K562 (cell line): ENCODE measurements around the gene KPNB1. TPM values are rescaled to one million over a fixed set of nuclear protein-coding genes. Genes with fewer than 3 reads are reported as not detected.

Experiments
- ATAC-seq: fragments of 200-7000 bp; cut with Tn5 transposase; 3 replicates; pipeline ENCODE4 v1.9.1; 2020; ENCODE audit warnings: moderate library complexity
- BruUV-seq: library from RNA; stranded (reverse); fragments of 400-500 nt; replicated peaks from 2 replicates; lab custom pipeline; 2021; lab: Mats Ljungman, UMichigan
- CTCF ChIA-PET: fragments of 300-600 bp; formaldehyde crosslinking; extraction: SDS; loops from one replicate; lab custom pipeline; 2021; ENCODE audit warnings: low intra/inter-chr PET ratio; lab: Yijun Ruan, JAX
- POLR2A ChIA-PET: fragments of 300-600, 350-650 bp; sonication (Branson Sonifier 250); formaldehyde crosslinking; extraction: SDS; loops from one replicate; lab custom pipeline; 2021; ENCODE audit warnings: antibody characterized with exemption, inconsistent platforms; lab: Yijun Ruan, JAX
- DNase-seq, 4 experiments: peaks; one replicate each; pipeline versions ENCODE4 v3.0.0 to v3.0.0-alpha.2; 2011 to 2018; ENCODE audit warnings: low spot score in 3 of 4, mixed read lengths in 3 of 4; ENCODE audit errors: extremely low read depth in 1 of 4
- FAIRE-seq: peaks from 2 replicates; lab custom pipeline; 2011; peaks lifted over from hg19 to GRCh38; lab: Jason Lieb, UNC
- H2AFZ ChIP-seq: 2 replicates; pipeline ENCODE4 v1.6.0; 2011; ENCODE audit warnings: low read depth, low read length, control low read depth, inconsistent platforms
- H3K27ac ChIP-seq: fragments of 200-600 bp; 3 replicates; pipeline ENCODE4 v1.8.0; 2011; ENCODE audit warnings: low read depth, mild to moderate bottlenecking, control low read depth, inconsistent platforms, low read length, moderate library complexity, mixed read lengths; ENCODE audit errors: extremely low read depth
- H3K27me3 ChIP-seq, 2 experiments: fragments of 300-600 bp in 1 of 2; 2 replicates in 1 of 2; 3 replicates in 1 of 2; pipeline versions ENCODE4 v1.6.0 to v1.8.0; 2011; ENCODE audit warnings: inconsistent platforms in 2 of 2, low read length in 2 of 2, mild to moderate bottlenecking in 1 of 2, mixed read lengths in 1 of 2, moderate library complexity in 1 of 2; ENCODE audit not compliant: control insufficient read depth in 2 of 2, insufficient read depth in 2 of 2
- H3K36me3 ChIP-seq: fragments of 300-600 bp; 3 replicates; pipeline ENCODE4 v1.8.0; 2011; ENCODE audit warnings: mild to moderate bottlenecking, low read length, inconsistent platforms; ENCODE audit not compliant: control insufficient read depth, insufficient read depth
- H3K4me1 ChIP-seq, 2 experiments: fragments of 200-600 bp in 1 of 2; replicated peaks in 1 of 2; 2 replicates in 1 of 2; 3 replicates in 1 of 2; pipeline versions ENCODE4 v1.5.1 to v1.8.0; 2011; ENCODE audit warnings: inconsistent platforms in 2 of 2, low read length in 2 of 2, mild to moderate bottlenecking in 1 of 2, mixed read lengths in 1 of 2, moderate library complexity in 1 of 2; ENCODE audit not compliant: control insufficient read depth in 2 of 2, insufficient read depth in 2 of 2
- H3K4me2 ChIP-seq: 2 replicates; pipeline ENCODE4 v1.6.1; 2011; ENCODE audit warnings: low read length, control low read depth, inconsistent platforms, mixed read lengths; ENCODE audit not compliant: insufficient read depth
- H3K4me3 ChIP-seq: fragments of 200-600 bp; sonication (generic), shearing (Covaris generic); 2 replicates; pipeline ENCODE4 v1.5.1; 2016; ENCODE audit warnings: control low read depth, inconsistent platforms
- H3K79me2 ChIP-seq: fragments of 200-600 bp; 3 replicates; pipeline ENCODE4 v1.8.0; 2011; ENCODE audit warnings: low read length, inconsistent platforms; ENCODE audit not compliant: control insufficient read depth, insufficient read depth
- H3K9ac ChIP-seq, 2 experiments: 2 replicates each; pipeline versions ENCODE4 v1.6.0 to v1.6.1; 2011; ENCODE audit warnings: low read depth in 2 of 2, low read length in 2 of 2, control low read depth in 1 of 2, inconsistent platforms in 1 of 2, mild to moderate bottlenecking in 1 of 2, mixed read lengths in 1 of 2; ENCODE audit not compliant: insufficient read depth in 1 of 2
- H3K9me1 ChIP-seq: one replicate; pipeline ENCODE4 v1.6.0; 2011; ENCODE audit warnings: inconsistent platforms, mild to moderate bottlenecking, low read length, moderate library complexity; ENCODE audit not compliant: control insufficient read depth, insufficient read depth
- H3K9me3 ChIP-seq: replicated peaks from 2 replicates; pipeline ENCODE4 v1.5.1; 2011; ENCODE audit warnings: low read depth, low read length, inconsistent platforms; ENCODE audit not compliant: control insufficient read depth, insufficient read depth
- H4K20me1 ChIP-seq: replicated peaks from 2 replicates; pipeline ENCODE4 v1.6.1; 2011; ENCODE audit warnings: low read length, inconsistent platforms, mixed read lengths; ENCODE audit not compliant: control insufficient read depth, insufficient read depth
- TFAM ChIP-seq: fragments of 250-450 bp; sonication (Bioruptor Pico); conservative IDR thresholded peaks from 2 replicates; pipeline ENCODE4 v1.5.0; 2021; ENCODE audit warnings: mild to moderate bottlenecking, moderate library complexity
- ZKSCAN8 ChIP-seq: fragments of 200-800 bp; sonication (Bioruptor generic); IDR thresholded peaks from 2 replicates; pipeline ENCODE4 v1.6.1; 2016; ENCODE audit warnings: missing genetic modification characterization, missing compliant biosample characterization
- WGBS: fragments of 100-300 bp; shearing (Covaris generic); methylation state at CpG from one replicate; pipeline ENCODE4 v1.1.6; 2016; ENCODE audit warnings: low coverage, mixed read lengths; ENCODE audit not compliant: insufficient coverage; ENCODE audit errors: missing lambda C conversion rate; 5-methylcytosine and 5-hydroxymethylcytosine counted together
- in situ Hi-C: fragments of 300-500 bp; cut with MboI; formaldehyde crosslinking; loops from 4 replicates; pipeline ENCODE4 v1.15.0; 2018; ENCODE audit warnings: inconsistent platforms, mixed read lengths
- intact Hi-C: fragments of 100-400 bp; cut with micrococcal nuclease; formaldehyde crosslinking; loops from 2 replicates; pipeline ENCODE4 v1.14.2; 2022
- polyA plus RNA-seq, 8 experiments: library from polyadenylated mRNA; depleted of rRNA in 4 of 8; stranded (reverse) in 5 of 8; unstranded in 3 of 8; fragments of >200 nt; fragmentation: Nextera tagmentation in 2 of 8; fragmentation: Illumina TruSeq in 1 of 8; extraction: Ambion mirVana in 2 of 8; extraction: Trizol in 1 of 8; gene quantifications; 2 replicates each; pipeline versions ENCODE4 v1.2.1 to v1.2.3, GENCODE V29; 2011 to 2014; ENCODE audit warnings: inconsistent platforms in 1 of 8, missing spikeins in 1 of 8
- total RNA-seq, 7 experiments: library from RNA; depleted of rRNA in 6 of 7; stranded (reverse); fragments of >200 nt in 6 of 7; fragmentation: Illumina TruSeq in 2 of 7; extraction: Trizol in 2 of 7; gene quantifications; 2 replicates each; pipeline versions ENCODE4 v1.2.1 to v1.2.3, GENCODE V29; 2011 to 2021; ENCODE audit warnings: low replicate concordance in 1 of 7
- TF ChIP-seq, protein P1 (sequence below): fragments of 250-450 bp; sonication (Bioruptor Pico); IDR thresholded peaks from 2 replicates; pipeline ENCODE4 v1.8.0; 2022; ENCODE audit warnings: inconsistent platforms
- TF ChIP-seq, protein P2 (sequence below), 2 experiments: fragments of 450-650 bp in 1 of 2; sonication (generic) in 1 of 2; formaldehyde crosslinking in 1 of 2; IDR thresholded peaks in 1 of 2; conservative IDR thresholded peaks in 1 of 2; 2 replicates each; pipeline versions ENCODE4 v1.6.1 to v1.8.1; 2016 to 2023; ENCODE audit warnings: mild to moderate bottlenecking in 2 of 2, moderate library complexity in 2 of 2, inconsistent platforms in 1 of 2, missing genetic modification reagents in 1 of 2
- TF ChIP-seq, protein P3 (sequence below): sonication (generic); formaldehyde crosslinking; IDR thresholded peaks from 2 replicates; pipeline ENCODE4 v1.8.0; 2023; ENCODE audit warnings: mild to moderate bottlenecking, missing genetic modification reagents

The KPNB1 gene
- total and polyA plus RNA-seq, 9 of the 15 experiments (the other 6 are each of a cell fraction or from before 2014, with no cell fraction given), result 154 to 622 (median 354) TPM

DNA sequence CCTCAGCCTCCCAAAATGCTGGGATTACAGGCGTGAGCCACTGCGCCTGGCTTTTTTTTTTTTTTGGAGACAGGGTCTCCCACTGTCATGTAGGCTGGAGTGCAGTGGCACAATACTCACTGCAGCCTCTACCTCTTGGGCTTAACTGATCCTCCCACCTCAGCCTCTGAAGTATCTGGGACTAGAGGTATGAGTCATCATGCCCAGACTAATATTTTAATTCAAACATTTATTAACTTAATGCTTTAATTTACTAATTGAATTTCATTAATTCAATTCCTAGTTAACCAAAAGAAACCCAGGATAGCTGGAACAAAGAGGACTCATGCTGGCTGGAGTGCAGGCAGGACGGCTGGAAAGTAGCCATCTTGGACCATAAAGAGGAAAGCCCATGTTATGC, 14.0 kb upstream of the KPNB1 start:
- POLR2A ChIA-PET, result interaction anchor here (3.4 kb wide), 1 partner anchor 14 kb away, joined by 19 read pairs; the partner anchor contains the start of gene KPNB1
- WGBS, result 59% methylated on average over 1 of the region's 3 CpGs

More for the DNA sequence above, 14.0 kb upstream of the KPNB1 start:
- CTCF ChIA-PET, result no interaction called here
- FAIRE-seq (no peak), ATAC-seq (no peak)
- Histone ChIP-seq H3K9ac (no peak overlapping the region), H3K4me3 (no peak overlapping the region), H3K79me2 (no peaks in the 10 kb centered on the region), H3K27me3 (no peaks in the 10 kb centered on the region), H3K4me2 (no peak overlapping the region), H3K36me3 (no peaks in the 10 kb centered on the region), H3K9me3 (no peaks in the 10 kb centered on the region), H3K9me1 (no peaks in the 10 kb centered on the region), H4K20me1 (no peaks in the 10 kb centered on the region), H3K27ac (no peak overlapping the region), H3K4me1 (peaks cover 0 to 3% of the 10 kb centered on the region in 2 experiments; a peak in 3 of 5 replicates)
- intact Hi-C loops, result no loop called here
- BruUV-seq, result no TSS peak
- TF ChIP-seq, protein P1, sequence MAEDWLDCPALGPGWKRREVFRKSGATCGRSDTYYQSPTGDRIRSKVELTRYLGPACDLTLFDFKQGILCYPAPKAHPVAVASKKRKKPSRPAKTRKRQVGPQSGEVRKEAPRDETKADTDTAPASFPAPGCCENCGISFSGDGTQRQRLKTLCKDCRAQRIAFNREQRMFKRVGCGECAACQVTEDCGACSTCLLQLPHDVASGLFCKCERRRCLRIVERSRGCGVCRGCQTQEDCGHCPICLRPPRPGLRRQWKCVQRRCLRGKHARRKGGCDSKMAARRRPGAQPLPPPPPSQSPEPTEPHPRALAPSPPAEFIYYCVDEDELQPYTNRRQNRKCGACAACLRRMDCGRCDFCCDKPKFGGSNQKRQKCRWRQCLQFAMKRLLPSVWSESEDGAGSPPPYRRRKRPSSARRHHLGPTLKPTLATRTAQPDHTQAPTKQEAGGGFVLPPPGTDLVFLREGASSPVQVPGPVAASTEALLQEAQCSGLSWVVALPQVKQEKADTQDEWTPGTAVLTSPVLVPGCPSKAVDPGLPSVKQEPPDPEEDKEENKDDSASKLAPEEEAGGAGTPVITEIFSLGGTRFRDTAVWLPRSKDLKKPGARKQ (CRISPR knock-in tag), result no peak
- TF ChIP-seq, protein P2, sequence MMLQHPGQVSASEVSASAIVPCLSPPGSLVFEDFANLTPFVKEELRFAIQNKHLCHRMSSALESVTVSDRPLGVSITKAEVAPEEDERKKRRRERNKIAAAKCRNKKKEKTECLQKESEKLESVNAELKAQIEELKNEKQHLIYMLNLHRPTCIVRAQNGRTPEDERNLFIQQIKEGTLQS (IDR thresholded peaks at IDR 0.05), result peak; percentile 53
- TF ChIP-seq, protein P2 (CRISPR knock-in tag; conservative IDR thresholded peaks at IDR 0.05), result no peak
- TF ChIP-seq, protein P3, sequence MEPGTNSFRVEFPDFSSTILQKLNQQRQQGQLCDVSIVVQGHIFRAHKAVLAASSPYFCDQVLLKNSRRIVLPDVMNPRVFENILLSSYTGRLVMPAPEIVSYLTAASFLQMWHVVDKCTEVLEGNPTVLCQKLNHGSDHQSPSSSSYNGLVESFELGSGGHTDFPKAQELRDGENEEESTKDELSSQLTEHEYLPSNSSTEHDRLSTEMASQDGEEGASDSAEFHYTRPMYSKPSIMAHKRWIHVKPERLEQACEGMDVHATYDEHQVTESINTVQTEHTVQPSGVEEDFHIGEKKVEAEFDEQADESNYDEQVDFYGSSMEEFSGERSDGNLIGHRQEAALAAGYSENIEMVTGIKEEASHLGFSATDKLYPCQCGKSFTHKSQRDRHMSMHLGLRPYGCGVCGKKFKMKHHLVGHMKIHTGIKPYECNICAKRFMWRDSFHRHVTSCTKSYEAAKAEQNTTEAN (CRISPR knock-in tag), result no peak
- TF ChIP-seq ZKSCAN8 (CRISPR knock-in tag), result no peak
- no peak for TF ChIP-seq TFAM (CRISPR knock-in tag)
- TF ChIP-seq, all 486 proteins: peak for 1
- in situ Hi-C loops, result no loop called here
- no peak overlapping the region for H2AFZ ChIP-seq
- DNase-seq, result no peak
